ENCODE data around the gene ZNF367. TPM values are rescaled to one million over a fixed set of nuclear protein-coding genes. Genes with fewer than 3 reads are reported as not detected.

The ZNF367 gene
- total RNA-seq (10 to 100 TPM; 47.8 to 51.9 TPM), polyA plus RNA-seq (1.5 TPM)

DNA sequence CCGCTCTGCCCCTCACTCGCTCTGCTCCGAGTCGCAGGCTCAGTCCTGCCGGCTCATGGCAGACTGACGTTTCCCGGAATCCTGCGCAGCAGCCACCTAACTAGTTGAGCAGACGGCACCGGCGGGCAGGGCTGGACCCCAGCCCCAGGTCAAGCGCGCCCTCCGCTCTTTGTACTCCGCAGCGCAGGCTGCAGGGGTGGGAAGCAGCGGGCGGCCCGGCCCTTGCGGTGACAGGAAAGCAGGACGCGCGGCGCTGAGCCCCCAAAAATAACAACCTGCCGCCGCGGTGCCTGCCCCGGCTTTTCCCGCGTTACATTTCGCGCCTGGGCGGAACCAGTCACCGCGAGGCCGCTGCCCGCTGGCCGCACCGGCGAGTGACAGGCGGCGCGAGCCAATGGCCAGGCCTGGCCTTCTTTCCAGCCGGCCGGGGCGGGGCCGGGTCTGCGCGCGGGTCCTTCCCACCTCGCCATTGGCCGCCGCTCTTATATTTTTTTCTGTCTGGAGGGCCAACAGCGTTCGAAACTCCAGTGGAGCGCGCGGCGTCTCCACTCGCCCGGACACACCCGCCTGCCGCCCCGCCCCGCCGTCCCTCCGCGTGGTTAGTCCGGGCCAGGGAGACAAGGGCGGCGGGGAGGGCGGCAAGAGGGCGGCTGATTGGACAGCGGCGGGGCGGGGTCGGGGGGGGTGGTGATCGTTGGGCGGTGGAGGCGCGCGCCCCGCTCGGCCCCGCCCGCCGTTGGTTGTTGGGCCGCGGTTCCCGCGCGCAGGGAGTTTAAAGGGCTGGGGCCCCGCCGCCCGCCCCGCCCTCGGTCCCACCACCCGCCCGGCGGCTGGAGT lies at the start of gene ZNF367:
ZNF367 (minus strand) TSS at position 288 of the 837 bp plus-strand sequence. CDS start 338 bp downstream, outside the sequence.
- Histone ChIP-seq H3K4me3 (ENCODE audit: low read length) (peak within 1 kb of the TSS; percentile 80), H3K36me3 (ENCODE audit: insufficient read depth, low read length) (no peaks in the 10 kb centered on the region), H3K27me3 (ENCODE audit: insufficient read depth, low read length, poor library complexity, severe bottlenecking) (no peaks in the 10 kb centered on the region), H3K27ac (ENCODE audit: low read depth, low read length) (peak within 1 kb of the TSS; percentile 90), H3K4me1 (ENCODE audit: insufficient read depth, low read length) (peaks cover 37% of the 10 kb centered on the region), H3K9me3 (ENCODE audit: low read length) (no peaks in the 10 kb centered on the region)
- Mint-ChIP-seq H3K27me3 (peaks cover 0 to under 1% of the 10 kb centered on the region in 2 donors), H3K36me3 (peaks cover 0 to 10% (median 0%) of the 10 kb centered on the region in 3 donors), H3K9me3 (no peaks in the 10 kb centered on the region), H3K4me3 (peak within 1 kb of the TSS; percentile 90 to 97 (median 92)), H3K4me1 (peaks cover 33 to 37% (median 36%) of the 10 kb centered on the region in 3 donors), H3K27ac (peak within 1 kb of the TSS; percentile 92 to 99 (median 96))
- peak; percentile 86 to 94 (median 91) for DNase-seq
- CTCF ChIA-PET = interaction anchor here (1.3 to 2.2 kb wide), 3 partner anchors 23 to 33 kb away, joined by 4 to 5 read pairs (median 4); partner anchors contain the start of gene HABP4
- POLR2A ChIA-PET = interaction anchor here (0.6 to 2.3 kb wide), 6 partner anchors 19 to 435 kb away, joined by 3 to 9 read pairs (median 4); partner anchors contain the start of gene HABP4

- CTCF ChIA-PET = no interaction called here
- no peak for DNase-seq
- POLR2A ChIA-PET = no interaction called here
- Mint-ChIP-seq H3K27me3 (no peaks in the 10 kb centered on the region), H3K36me3 (peaks cover 0 to 72% (median 13%) of the 10 kb centered on the region in 3 donors), H3K4me1 (peaks cover 0 to 2% (median 0%) of the 10 kb centered on the region in 3 donors), H3K4me3 (no peak overlapping the region), H3K9me3 (no peaks in the 10 kb centered on the region), H3K27ac (peak overlapping the region in 1 of 8 donors; percentile 86)
- no peaks in the 10 kb centered on the region for H3K27me3 ChIP-seq (ENCODE audit: insufficient read depth, low read length, poor library complexity, severe bottlenecking)
- H3K4me3 ChIP-seq (ENCODE audit: low read length) = no peak overlapping the region
- H3K4me1 ChIP-seq (ENCODE audit: insufficient read depth, low read length) = no peaks in the 10 kb centered on the region
- no peak overlapping the region for H3K27ac ChIP-seq (ENCODE audit: low read depth, low read length)
- H3K9me3 ChIP-seq (ENCODE audit: low read length) = no peaks in the 10 kb centered on the region
- H3K36me3 ChIP-seq (ENCODE audit: insufficient read depth, low read length) = peaks cover 11% of the 10 kb centered on the region
Measured at GRCh38 chr9:96467784-96468183, 49.6 kb upstream of the ZNF367 start.

GRCh38 chr9:96464426-96464825 lies 46.3 kb upstream of the ZNF367 start:
- CTCF ChIA-PET = no interaction called here

DNA sequence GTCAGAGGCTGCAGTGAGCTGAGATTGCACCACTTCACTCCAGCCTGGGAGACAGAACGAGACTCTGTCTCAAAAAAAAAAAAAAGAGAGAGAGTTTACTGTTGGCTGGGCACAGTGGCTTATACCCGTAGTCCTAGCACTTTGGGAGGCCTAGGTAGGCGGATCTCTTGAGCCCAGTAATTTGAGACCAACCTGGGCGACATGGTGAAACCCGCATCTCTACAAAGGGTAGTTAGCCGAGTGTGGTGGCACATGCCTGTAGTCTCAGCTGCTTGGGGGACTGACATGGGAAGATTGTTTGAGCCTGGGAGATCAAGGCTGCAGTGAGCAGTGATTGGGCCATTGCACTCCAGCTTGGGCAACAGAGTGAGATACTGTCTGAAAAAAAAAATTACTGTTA lies 44.4 kb upstream of the ZNF367 start:
- peaks cover 0 to 69% (median 19%) of the 10 kb centered on the region in 3 donors for H3K36me3 Mint-ChIP-seq
- Histone ChIP-seq H3K9me3 (ENCODE audit: low read length) (no peaks in the 10 kb centered on the region), H3K27me3 (ENCODE audit: insufficient read depth, low read length, poor library complexity, severe bottlenecking) (no peaks in the 10 kb centered on the region), H3K4me1 (ENCODE audit: insufficient read depth, low read length) (no peaks in the 10 kb centered on the region), H3K27ac (ENCODE audit: low read depth, low read length) (no peak overlapping the region), H3K36me3 (ENCODE audit: insufficient read depth, low read length) (peaks cover 9% of the 10 kb centered on the region), H3K4me3 (ENCODE audit: low read length) (no peak overlapping the region)
- no peak overlapping the region for H3K27ac Mint-ChIP-seq
- H3K27me3 Mint-ChIP-seq = no peaks in the 10 kb centered on the region
- POLR2A ChIA-PET = no interaction called here
- H3K4me1 Mint-ChIP-seq = peaks cover 2 to 5% (median 4%) of the 10 kb centered on the region in 3 donors
- no peak overlapping the region for H3K4me3 Mint-ChIP-seq
- no peak for DNase-seq
- CTCF ChIA-PET = no interaction called here
- H3K9me3 Mint-ChIP-seq = no peaks in the 10 kb centered on the region

More at GRCh38 chr9:96464426-96464825, 46.3 kb upstream of the ZNF367 start:
- H3K4me3 Mint-ChIP-seq = no peak overlapping the region
- Histone ChIP-seq H3K27ac (ENCODE audit: low read depth, low read length) (no peak overlapping the region), H3K36me3 (ENCODE audit: insufficient read depth, low read length) (peaks cover 16% of the 10 kb centered on the region), H3K4me3 (ENCODE audit: low read length) (no peak overlapping the region), H3K4me1 (ENCODE audit: insufficient read depth, low read length) (no peaks in the 10 kb centered on the region), H3K9me3 (ENCODE audit: low read length) (no peaks in the 10 kb centered on the region), H3K27me3 (ENCODE audit: insufficient read depth, low read length, poor library complexity, severe bottlenecking) (no peaks in the 10 kb centered on the region)
- no peaks in the 10 kb centered on the region for H3K9me3 Mint-ChIP-seq
- peak overlapping the region in 2 of 8 donors; percentile 44 to 49 for H3K27ac Mint-ChIP-seq
- peaks cover 0 to 73% (median 14%) of the 10 kb centered on the region in 3 donors for H3K36me3 Mint-ChIP-seq
- POLR2A ChIA-PET = no interaction called here
- H3K27me3 Mint-ChIP-seq = no peaks in the 10 kb centered on the region
- H3K4me1 Mint-ChIP-seq = peaks cover 0 to 2% (median 0%) of the 10 kb centered on the region in 3 donors
- DNase-seq = no peak

DNA sequence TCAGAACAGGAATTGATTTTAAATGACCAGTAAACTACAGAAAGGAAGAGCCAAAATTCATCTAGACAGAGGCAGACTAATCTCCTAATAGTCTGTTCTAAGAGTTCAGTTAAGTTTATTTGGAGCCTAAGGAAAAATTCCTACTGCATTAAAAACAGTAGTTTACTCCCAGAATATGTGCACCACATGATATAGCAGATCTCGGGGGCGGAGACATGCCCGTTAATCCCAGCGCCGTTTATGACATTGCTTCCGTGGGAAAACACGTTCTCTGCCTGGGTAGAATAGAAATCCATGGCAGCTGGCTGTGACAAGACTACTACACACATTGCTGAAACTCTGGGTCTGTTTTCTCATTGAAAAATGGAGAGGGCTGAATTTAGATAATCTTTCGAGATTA lies 43.2 kb upstream of the ZNF367 start:
- Histone ChIP-seq H3K4me1 (ENCODE audit: insufficient read depth, low read length) (no peaks in the 10 kb centered on the region), H3K4me3 (ENCODE audit: low read length) (no peak overlapping the region), H3K27me3 (ENCODE audit: insufficient read depth, low read length, poor library complexity, severe bottlenecking) (no peaks in the 10 kb centered on the region), H3K36me3 (ENCODE audit: insufficient read depth, low read length) (peaks cover 9% of the 10 kb centered on the region), H3K27ac (ENCODE audit: low read depth, low read length) (no peak overlapping the region), H3K9me3 (ENCODE audit: low read length) (no peaks in the 10 kb centered on the region)
- H3K27me3 Mint-ChIP-seq = no peaks in the 10 kb centered on the region
- no peaks in the 10 kb centered on the region for H3K9me3 Mint-ChIP-seq
- ChIA-PET POLR2A (no interaction called here), CTCF (no interaction called here)
- H3K4me1 Mint-ChIP-seq = peaks cover 2 to 5% (median 4%) of the 10 kb centered on the region in 3 donors
- no peak for DNase-seq
- no peak overlapping the region for H3K4me3 Mint-ChIP-seq
- H3K36me3 Mint-ChIP-seq = peaks cover 0 to 60% (median 17%) of the 10 kb centered on the region in 3 donors
- H3K27ac Mint-ChIP-seq = no peak overlapping the region

- CTCF ChIA-PET = no interaction called here
- Histone ChIP-seq H3K4me1 (ENCODE audit: insufficient read depth, low read length) (no peaks in the 10 kb centered on the region), H3K27ac (ENCODE audit: low read depth, low read length) (no peak overlapping the region), H3K4me3 (ENCODE audit: low read length) (no peak overlapping the region), H3K27me3 (ENCODE audit: insufficient read depth, low read length, poor library complexity, severe bottlenecking) (no peaks in the 10 kb centered on the region), H3K36me3 (ENCODE audit: insufficient read depth, low read length) (peaks cover 9% of the 10 kb centered on the region), H3K9me3 (ENCODE audit: low read length) (no peaks in the 10 kb centered on the region)
- Mint-ChIP-seq H3K4me1 (peaks cover 2 to 5% (median 4%) of the 10 kb centered on the region in 3 donors), H3K9me3 (no peaks in the 10 kb centered on the region), H3K27me3 (no peaks in the 10 kb centered on the region), H3K27ac (peak overlapping the region in 1 of 8 donors; percentile 83), H3K36me3 (peaks cover 0 to 56% (median 17%) of the 10 kb centered on the region in 3 donors), H3K4me3 (no peak overlapping the region)
- DNase-seq = no peak
- POLR2A ChIA-PET = no interaction called here
Measured at GRCh38 chr9:96460882-96461281, 42.7 kb upstream of the ZNF367 start.

DNA sequence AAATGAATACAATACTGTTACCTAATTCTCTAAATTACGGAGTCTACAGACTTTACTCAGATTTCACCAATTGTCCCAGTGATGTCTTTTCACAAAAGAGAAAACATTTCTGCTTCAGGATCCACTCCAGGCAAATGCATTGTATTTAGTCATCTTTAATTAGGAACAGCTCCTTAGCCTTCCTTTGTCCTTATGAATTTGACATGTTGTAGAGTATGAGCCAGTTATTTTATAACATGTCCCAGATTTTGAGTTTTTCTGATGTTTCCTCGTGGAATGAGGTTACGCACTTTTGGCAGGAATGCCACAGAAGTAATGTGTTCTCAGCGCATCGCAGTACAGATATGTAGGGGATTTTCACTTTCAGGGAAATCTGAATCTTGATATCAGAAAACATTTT lies 42.3 kb upstream of the ZNF367 start:
- H3K9me3 ChIP-seq (ENCODE audit: low read length) = no peaks in the 10 kb centered on the region
- no peak overlapping the region for H3K27ac ChIP-seq (ENCODE audit: low read depth, low read length)
- Mint-ChIP-seq H3K27ac (no peak overlapping the region), H3K27me3 (no peaks in the 10 kb centered on the region), H3K4me1 (peaks cover 2 to 5% (median 4%) of the 10 kb centered on the region in 3 donors), H3K4me3 (no peak overlapping the region), H3K9me3 (no peaks in the 10 kb centered on the region), H3K36me3 (peaks cover 0 to 52% (median 14%) of the 10 kb centered on the region in 3 donors)
- H3K4me1 ChIP-seq (ENCODE audit: insufficient read depth, low read length) = no peaks in the 10 kb centered on the region
- ChIA-PET CTCF (no interaction called here), POLR2A (interaction anchor here (0.6 kb wide), 1 partner anchor 206 kb away, joined by 4 read pairs; no protein-coding TSS in a partner anchor)
- H3K4me3 ChIP-seq (ENCODE audit: low read length) = no peak overlapping the region
- H3K27me3 ChIP-seq (ENCODE audit: insufficient read depth, low read length, poor library complexity, severe bottlenecking) = no peaks in the 10 kb centered on the region
- H3K36me3 ChIP-seq (ENCODE audit: insufficient read depth, low read length) = peaks cover 9% of the 10 kb centered on the region
- DNase-seq = no peak

Measured in CD8-positive, alpha-beta memory T cell (primary cell).